ENCODE data around the gene SPARCL1. TPM values are rescaled to one million over a fixed set of nuclear protein-coding genes. Genes with fewer than 3 reads are reported as not detected.

Gene SPARCL1
- polyA plus RNA-seq, 2 of the 4 experiments (the other 2 are of a cell fraction), result not detected

DNA sequence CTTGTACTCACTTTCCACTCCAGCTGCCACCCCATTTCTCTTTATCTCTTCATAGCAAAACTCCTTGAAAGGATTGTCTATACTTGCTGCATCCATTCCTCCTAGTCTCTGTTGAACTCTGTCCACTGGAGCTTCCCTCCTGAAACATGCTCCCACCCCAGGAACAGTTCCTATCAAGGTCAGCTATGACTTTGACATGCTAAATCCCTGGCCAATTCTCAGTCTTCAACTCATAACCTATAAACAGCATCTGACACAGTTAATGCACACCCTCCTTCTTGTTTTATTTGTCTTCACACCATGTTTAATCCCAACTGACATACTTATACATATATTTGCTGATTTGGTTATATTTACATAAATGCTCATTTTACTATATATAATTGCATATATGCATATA lies 47.8 kb downstream of the SPARCL1 start:
- TF ChIP-seq KDM5A (IDR thresholded peaks at IDR 0.05), result no peak
- TF ChIP-seq, protein P1, sequence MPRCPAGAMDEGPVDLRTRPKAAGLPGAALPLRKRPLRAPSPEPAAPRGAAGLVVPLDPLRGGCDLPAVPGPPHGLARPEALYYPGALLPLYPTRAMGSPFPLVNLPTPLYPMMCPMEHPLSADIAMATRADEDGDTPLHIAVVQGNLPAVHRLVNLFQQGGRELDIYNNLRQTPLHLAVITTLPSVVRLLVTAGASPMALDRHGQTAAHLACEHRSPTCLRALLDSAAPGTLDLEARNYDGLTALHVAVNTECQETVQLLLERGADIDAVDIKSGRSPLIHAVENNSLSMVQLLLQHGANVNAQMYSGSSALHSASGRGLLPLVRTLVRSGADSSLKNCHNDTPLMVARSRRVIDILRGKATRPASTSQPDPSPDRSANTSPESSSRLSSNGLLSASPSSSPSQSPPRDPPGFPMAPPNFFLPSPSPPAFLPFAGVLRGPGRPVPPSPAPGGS (IDR thresholded peaks at IDR 0.05), result no peak
- TF ChIP-seq JUNB (IDR thresholded peaks at IDR 0.05), result no peak
- no peak for TF ChIP-seq ATOH8 (CRISPR knock-in tag; IDR thresholded peaks at IDR 0.05; ENCODE audit: low read depth)
- no peak for TF ChIP-seq KDM1A (IDR thresholded peaks at IDR 0.05; ENCODE audit: low read depth)
- no peak for TF ChIP-seq TFCP2L1 (CRISPR knock-in tag; IDR thresholded peaks at IDR 0.05)
- TF ChIP-seq RCOR1 (IDR thresholded peaks at IDR 0.05; ENCODE audit: low read depth, low read length), result no peak
- TF ChIP-seq CTCF (IDR thresholded peaks at IDR 0.05), result no peak
- no peak for TF ChIP-seq HOXB13 (CRISPR knock-in tag; IDR thresholded peaks at IDR 0.05; ENCODE audit: low read depth)
- no peak for TF ChIP-seq FOSB (CRISPR knock-in tag; IDR thresholded peaks at IDR 0.05)
- no peak for TF ChIP-seq ESRRA (IDR thresholded peaks at IDR 0.05; ENCODE audit: borderline replicate concordance, low read length)
- no peak for TF ChIP-seq ZC3H11A (IDR thresholded peaks at IDR 0.05)
- TF ChIP-seq CBX2 (IDR thresholded peaks at IDR 0.05; ENCODE audit: borderline replicate concordance, low read depth), result no peak
- H3K4me2 ChIP-seq, result no peak overlapping the region
- POLR2A ChIA-PET, result no interaction called here
- H3K4me3 ChIP-seq, result no peak overlapping the region
- ATAC-seq (no peak), DNase-seq (ENCODE audit: low read depth in 1 of 2, low spot score in 1 of 2) (no peak), FAIRE-seq (no peak)
- CTCF ChIA-PET, result no interaction called here
- no peaks in the 10 kb centered on the region for H3K4me1 ChIP-seq
- H3K27ac ChIP-seq, result no peak overlapping the region
- no peaks in the 10 kb centered on the region for H3K9me3 ChIP-seq

GRCh38 chr4:87478732-87479250 lies 50.4 kb downstream of the SPARCL1 start:
- POLR2A ChIA-PET, result no interaction called here
- CTCF ChIA-PET, result no interaction called here
- DNase-seq (ENCODE audit: low read depth in 1 of 2, low spot score in 1 of 2) (no peak), ATAC-seq (no peak), FAIRE-seq (no peak)
- Histone ChIP-seq H3K4me1 (no peaks in the 10 kb centered on the region), H3K4me2 (no peak overlapping the region), H3K27ac (no peak overlapping the region), H3K4me3 (no peak overlapping the region), H3K9me3 (no peaks in the 10 kb centered on the region)
- TF ChIP-seq MAZ (IDR thresholded peaks at IDR 0.05; ENCODE audit: borderline replicate concordance, low read depth, low read length), result no peak
- no peak for TF ChIP-seq RCOR1 (IDR thresholded peaks at IDR 0.05; ENCODE audit: low read depth, low read length)
- TF ChIP-seq NFE2L2 (conservative IDR thresholded peaks at IDR 0.05; ENCODE audit: low read length), result no peak
- no peak for TF ChIP-seq HOXA7 (CRISPR knock-in tag; IDR thresholded peaks at IDR 0.05)
- TF ChIP-seq EHMT2 (IDR thresholded peaks at IDR 0.05; ENCODE audit: low read depth), result no peak
- no peak for TF ChIP-seq ZNF302 (CRISPR knock-in tag; IDR thresholded peaks at IDR 0.05)
- no peak for TF ChIP-seq RARB (CRISPR knock-in tag; IDR thresholded peaks at IDR 0.05)
- TF ChIP-seq MYC (IDR thresholded peaks at IDR 0.05; ENCODE audit: borderline replicate concordance, low read length), result no peak
- whole genome bisulfite sequencing (ENCODE audit: missing lambda C conversion rate), result 68% methylated on average over 1 of the region's 1 CpG

DNA sequence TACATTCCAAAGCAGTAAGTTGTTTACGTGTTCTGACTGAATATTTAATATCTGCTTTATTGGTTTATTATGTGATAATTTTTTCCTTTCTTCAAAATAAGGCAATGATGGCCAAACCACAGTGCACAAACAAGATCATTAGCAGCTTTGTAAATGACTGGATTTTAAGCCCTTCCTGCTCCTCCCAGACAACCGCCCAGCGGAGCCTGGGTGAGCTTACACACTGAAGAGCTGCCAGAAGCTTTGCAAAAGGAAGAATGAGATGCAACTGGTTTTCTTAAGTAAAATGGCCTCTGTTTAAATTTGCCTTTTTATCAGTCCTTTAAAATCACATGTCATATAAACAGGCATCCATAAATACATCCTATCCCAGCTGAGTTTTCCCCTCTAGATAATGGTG lies 52.2 kb downstream of the SPARCL1 start:
- no peak for FAIRE-seq
- Histone ChIP-seq H3K4me1 (no peaks in the 10 kb centered on the region), H3K4me2 (no peak overlapping the region), H3K4me3 (no peak overlapping the region), H3K9me3 (no peaks in the 10 kb centered on the region), H3K27ac (no peak overlapping the region)
- 87% methylated on average over 3 of the region's 3 CpGs for WGBS (ENCODE audit: missing lambda C conversion rate)
- ChIA-PET POLR2A (no interaction called here), CTCF (interaction anchor here (1.0 kb wide), 1 partner anchor 207 kb away, joined by 3 read pairs; no protein-coding TSS in a partner anchor)
- ATAC-seq, result no peak
- no peak for DNase-seq (ENCODE audit: low read depth in 1 of 2, low spot score in 1 of 2)
- TF ChIP-seq, protein P2, sequence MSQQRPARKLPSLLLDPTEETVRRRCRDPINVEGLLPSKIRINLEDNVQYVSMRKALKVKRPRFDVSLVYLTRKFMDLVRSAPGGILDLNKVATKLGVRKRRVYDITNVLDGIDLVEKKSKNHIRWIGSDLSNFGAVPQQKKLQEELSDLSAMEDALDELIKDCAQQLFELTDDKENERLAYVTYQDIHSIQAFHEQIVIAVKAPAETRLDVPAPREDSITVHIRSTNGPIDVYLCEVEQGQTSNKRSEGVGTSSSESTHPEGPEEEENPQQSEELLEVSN (IDR thresholded peaks at IDR 0.05; ENCODE audit: borderline replicate concordance, low read depth), result no peak
- no peak for TF ChIP-seq MAFK (IDR thresholded peaks at IDR 0.05; ENCODE audit: partially characterized antibody)
- TF ChIP-seq FOSL2 (IDR thresholded peaks at IDR 0.05), result no peak
- no peak for TF ChIP-seq FOSL2 (CRISPR knock-in tag; IDR thresholded peaks at IDR 0.05)
- no peak for TF ChIP-seq SREBF2 (IDR thresholded peaks at IDR 0.05)
- no peak for TF ChIP-seq ATOH8 (CRISPR knock-in tag; IDR thresholded peaks at IDR 0.05; ENCODE audit: low read depth)
- TF ChIP-seq CHD4 (IDR thresholded peaks at IDR 0.05; ENCODE audit: borderline replicate concordance), result no peak
- TF ChIP-seq, protein P3, sequence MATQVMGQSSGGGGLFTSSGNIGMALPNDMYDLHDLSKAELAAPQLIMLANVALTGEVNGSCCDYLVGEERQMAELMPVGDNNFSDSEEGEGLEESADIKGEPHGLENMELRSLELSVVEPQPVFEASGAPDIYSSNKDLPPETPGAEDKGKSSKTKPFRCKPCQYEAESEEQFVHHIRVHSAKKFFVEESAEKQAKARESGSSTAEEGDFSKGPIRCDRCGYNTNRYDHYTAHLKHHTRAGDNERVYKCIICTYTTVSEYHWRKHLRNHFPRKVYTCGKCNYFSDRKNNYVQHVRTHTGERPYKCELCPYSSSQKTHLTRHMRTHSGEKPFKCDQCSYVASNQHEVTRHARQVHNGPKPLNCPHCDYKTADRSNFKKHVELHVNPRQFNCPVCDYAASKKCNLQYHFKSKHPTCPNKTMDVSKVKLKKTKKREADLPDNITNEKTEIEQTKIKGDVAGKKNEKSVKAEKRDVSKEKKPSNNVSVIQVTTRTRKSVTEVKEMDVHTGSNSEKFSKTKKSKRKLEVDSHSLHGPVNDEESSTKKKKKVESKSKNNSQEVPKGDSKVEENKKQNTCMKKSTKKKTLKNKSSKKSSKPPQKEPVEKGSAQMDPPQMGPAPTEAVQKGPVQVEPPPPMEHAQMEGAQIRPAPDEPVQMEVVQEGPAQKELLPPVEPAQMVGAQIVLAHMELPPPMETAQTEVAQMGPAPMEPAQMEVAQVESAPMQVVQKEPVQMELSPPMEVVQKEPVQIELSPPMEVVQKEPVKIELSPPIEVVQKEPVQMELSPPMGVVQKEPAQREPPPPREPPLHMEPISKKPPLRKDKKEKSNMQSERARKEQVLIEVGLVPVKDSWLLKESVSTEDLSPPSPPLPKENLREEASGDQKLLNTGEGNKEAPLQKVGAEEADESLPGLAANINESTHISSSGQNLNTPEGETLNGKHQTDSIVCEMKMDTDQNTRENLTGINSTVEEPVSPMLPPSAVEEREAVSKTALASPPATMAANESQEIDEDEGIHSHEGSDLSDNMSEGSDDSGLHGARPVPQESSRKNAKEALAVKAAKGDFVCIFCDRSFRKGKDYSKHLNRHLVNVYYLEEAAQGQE (IDR thresholded peaks at IDR 0.05), result no peak
- no peak for TF ChIP-seq JUNB (IDR thresholded peaks at IDR 0.05)

All from A549 (cell line).